Heart right ventricle (tissue), 16 donors: ENCODE data around the gene SIAH3. TPM values are rescaled to one million over a fixed set of nuclear protein-coding genes. Genes with fewer than 3 reads are reported as not detected.

Experiments used
- ATAC-seq, 8 donors: fragments of 200-7000 bp; cut with Tn5 transposase; one replicate each; pipeline ENCODE4 v1.9.1; 2020; ENCODE audit warnings: mild to moderate bottlenecking in 8 of 8, moderate library complexity in 8 of 8, moderate number of reproducible peaks in 1 of 8
- DNase-seq, 2 donors: peaks; one replicate each; pipeline ENCODE4 v3.0.0-alpha.2; 2020
- H3K27ac ChIP-seq, 10 donors: fragments of 200-600 bp; sonication (generic) in 2 of 10; one replicate each; pipeline versions ENCODE4 v1.5.0 to v1.8.0; 2020 to 2022; ENCODE audit warnings: mild to moderate bottlenecking in 3 of 10
- H3K27me3 ChIP-seq, 7 donors: fragments of 200-600 bp; one replicate each; pipeline ENCODE4 v1.8.0; 2021 to 2022; ENCODE audit warnings: mild to moderate bottlenecking in 2 of 7
- H3K36me3 ChIP-seq, 9 donors: fragments of 200-600 bp; sonication (generic) in 1 of 9; one replicate each; pipeline versions ENCODE4 v1.5.0 to v1.8.0; 2020 to 2022; ENCODE audit warnings: mild to moderate bottlenecking in 2 of 9
- H3K4me1 ChIP-seq, 9 donors: fragments of 200-600 bp; sonication (generic) in 1 of 9; one replicate each; pipeline versions ENCODE4 v1.5.0 to v1.8.0; 2020 to 2022; ENCODE audit warnings: mild to moderate bottlenecking in 4 of 9
- H3K4me3 ChIP-seq, 10 donors: fragments of 200-600 bp; sonication (generic) in 2 of 10; one replicate each; pipeline versions ENCODE4 v1.5.0 to v1.8.0; 2020 to 2022; ENCODE audit warnings: mild to moderate bottlenecking in 7 of 10, moderate library complexity in 2 of 10
- H3K9me3 ChIP-seq, 11 donors: fragments of 200-600 bp in 10 of 11; sonication (generic) in 2 of 11; one replicate each; pipeline versions ENCODE4 v1.5.0 to v1.8.0; 2013 to 2022; ENCODE audit warnings: mild to moderate bottlenecking in 2 of 11, control low read depth in 1 of 11, moderate library complexity in 1 of 11
- WGBS, 2 donors: extraction: QIAGEN DNeasy Blood & Tissue Kit; methylation state at CpG; one replicate each; pipeline ENCODE4 v1.1.7; 2013; ENCODE audit warnings: inconsistent platforms in 1 of 2; 5-methylcytosine and 5-hydroxymethylcytosine counted together
- intact Hi-C, 10 donors: fragments of 100-400 bp; cut with DNase I; formaldehyde crosslinking; loops; one replicate each; pipeline versions ENCODE4 v1.11.1 to v1.14.2; 2022
- polyA plus RNA-seq, 2 donors: library from polyadenylated mRNA; stranded (reverse); fragments of 200-250 nt; gene quantifications; one replicate each; pipeline ENCODE4 v1.2.3, GENCODE V29; 2013
- total RNA-seq, 10 donors: library from RNA; stranded (reverse); fragmentation: NEBNext Ultra II Directional in 3 of 10; extraction: Animal tissue kit (Norgen Biotek cat#: 25700) in 3 of 10; gene quantifications; one replicate each; pipeline versions ENCODE4 v1.2.1 to v1.2.4, GENCODE V29; 2021 to 2023
- TF ChIP-seq, protein P1 (sequence below), 9 donors: fragments of 200-600 bp; sonication (generic) in 2 of 9; IDR thresholded peaks; one replicate each; pipeline versions ENCODE4 v1.5.0 to v1.8.0; 2021 to 2022; ENCODE audit warnings: antibody characterized with exemption in 9 of 9, mild to moderate bottlenecking in 5 of 9, moderate library complexity in 1 of 9
- donor health status: Arrhythmogenic right ventricular cardiomyopathy.
- donor health status: ischemic (EF 13 %, LVEDD 7.1; RV severe dilation, severe dysfunction).
- donor health status: healthy with polysubstance abuse.
- donor health status: DM: no; HTN: yes; CAD: no.
- donor health status: DM: no; HTN: no; CAD: no.
- donor health status: ischemic (EF 25% LVEDD 6.9; RV normal size, moderate dysfunction).
- donor health status: ischemic (EF 25% LVEDD 5.7; RV mildly dilated, moderate dysfunction).
- donor health status: healthy.
- donor health status: DM: yes; HTN: yes; CAD: no.
- donor health status: Ischemic cardiomyopathy.
- donor health status: ischemic (EF 35%, LVEDD 5.7; RV mildly dilated, moderate dysfunction).
- donor health status: nonischemic (EF 11% LVEDD 7.7; RV severe dilation, severe dysfunction).
- donor health status: DM: yes; HTN: yes; CAD: no.
- donor health status: PGD.
- donor health status: ischemic (EF 29% LVEDD 5.4; RV normal size, mild dysfunction).
- donor health status: nonischemic (EF 23%, LVEDD 6.1; RV moderate dilation, normal function).

Gene SIAH3
- total and polyA plus RNA-seq, 12 donors: under 0.01 to 0.10 (median 0.06) TPM; not detected in 8

DNA sequence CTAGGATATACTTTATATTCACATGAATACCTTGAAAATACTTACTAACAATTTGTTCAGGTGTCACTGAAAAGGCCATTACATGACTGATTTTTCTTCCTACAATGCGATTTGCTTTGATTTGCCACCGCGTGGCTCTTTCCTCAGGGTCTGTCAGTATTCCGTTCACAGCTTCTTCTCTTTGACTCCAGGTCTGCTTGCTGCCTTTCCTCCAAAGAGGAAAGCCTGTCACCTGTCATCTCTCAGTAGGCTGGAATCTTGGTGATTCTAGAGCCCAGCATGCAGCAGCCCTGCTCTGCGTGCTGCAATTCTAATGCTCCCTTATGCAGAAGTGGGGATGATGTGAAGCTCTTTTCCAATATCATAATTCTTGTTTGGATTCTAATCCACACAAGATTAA lies 33.6 kb upstream of the SIAH3 start:
- no peak for DNase-seq
- H3K36me3 ChIP-seq: no peaks in the 10 kb centered on the region
- TF ChIP-seq, protein P1, sequence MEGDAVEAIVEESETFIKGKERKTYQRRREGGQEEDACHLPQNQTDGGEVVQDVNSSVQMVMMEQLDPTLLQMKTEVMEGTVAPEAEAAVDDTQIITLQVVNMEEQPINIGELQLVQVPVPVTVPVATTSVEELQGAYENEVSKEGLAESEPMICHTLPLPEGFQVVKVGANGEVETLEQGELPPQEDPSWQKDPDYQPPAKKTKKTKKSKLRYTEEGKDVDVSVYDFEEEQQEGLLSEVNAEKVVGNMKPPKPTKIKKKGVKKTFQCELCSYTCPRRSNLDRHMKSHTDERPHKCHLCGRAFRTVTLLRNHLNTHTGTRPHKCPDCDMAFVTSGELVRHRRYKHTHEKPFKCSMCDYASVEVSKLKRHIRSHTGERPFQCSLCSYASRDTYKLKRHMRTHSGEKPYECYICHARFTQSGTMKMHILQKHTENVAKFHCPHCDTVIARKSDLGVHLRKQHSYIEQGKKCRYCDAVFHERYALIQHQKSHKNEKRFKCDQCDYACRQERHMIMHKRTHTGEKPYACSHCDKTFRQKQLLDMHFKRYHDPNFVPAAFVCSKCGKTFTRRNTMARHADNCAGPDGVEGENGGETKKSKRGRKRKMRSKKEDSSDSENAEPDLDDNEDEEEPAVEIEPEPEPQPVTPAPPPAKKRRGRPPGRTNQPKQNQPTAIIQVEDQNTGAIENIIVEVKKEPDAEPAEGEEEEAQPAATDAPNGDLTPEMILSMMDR (IDR thresholded peaks at IDR 0.05): no peak
- peaks cover 0 to 5% (median 0%) of the 10 kb centered on the region in 7 donors for H3K27me3 ChIP-seq
- H3K4me1 ChIP-seq: no peaks in the 10 kb centered on the region
- intact Hi-C loops: no loop called here
- H3K4me3 ChIP-seq: no peak overlapping the region
- 67 to 69% methylated on average over 5 of the region's 5 CpGs for WGBS, 2 donors
- H3K9me3 ChIP-seq: no peaks in the 10 kb centered on the region
- no peak overlapping the region for H3K27ac ChIP-seq
- ATAC-seq: no peak

DNA sequence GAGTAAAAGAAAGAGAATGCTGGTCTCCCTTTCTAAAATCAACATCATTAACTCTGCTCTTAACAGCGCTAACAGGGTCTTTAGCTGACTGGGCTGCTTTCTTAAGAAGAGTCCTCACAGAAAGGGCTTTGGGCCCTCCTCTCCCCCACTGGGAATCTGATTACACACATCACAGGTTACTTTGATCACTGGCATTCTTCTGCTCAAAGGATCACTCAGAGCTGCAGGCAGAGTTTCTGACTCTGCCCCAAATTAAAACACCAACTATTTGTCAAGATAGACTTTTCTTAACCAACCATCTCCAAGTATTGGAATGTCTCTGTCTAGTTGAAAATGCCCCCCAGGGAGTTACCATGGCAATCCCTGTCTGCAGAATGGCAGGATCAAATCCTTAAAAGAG lies 31.1 kb upstream of the SIAH3 start:
- H3K27ac ChIP-seq: no peak overlapping the region
- H3K9me3 ChIP-seq: no peaks in the 10 kb centered on the region
- peaks cover 0 to 6% (median 0%) of the 10 kb centered on the region in 9 donors for H3K4me1 ChIP-seq
- no peak for ATAC-seq
- no peak overlapping the region for H3K4me3 ChIP-seq
- intact Hi-C loops: loop anchor here in 1 of 10 donors (5.0 kb wide), 1 partner anchor 75 kb away; no protein-coding TSS in a partner anchor
- peaks cover 0 to 5% (median 0%) of the 10 kb centered on the region in 7 donors for H3K27me3 ChIP-seq
- no peaks in the 10 kb centered on the region for H3K36me3 ChIP-seq
- no peak for DNase-seq
- TF ChIP-seq, protein P1 (IDR thresholded peaks at IDR 0.05): no peak
- 54 to 58% methylated on average over 1 of the region's 1 CpG for WGBS, 2 donors

DNA sequence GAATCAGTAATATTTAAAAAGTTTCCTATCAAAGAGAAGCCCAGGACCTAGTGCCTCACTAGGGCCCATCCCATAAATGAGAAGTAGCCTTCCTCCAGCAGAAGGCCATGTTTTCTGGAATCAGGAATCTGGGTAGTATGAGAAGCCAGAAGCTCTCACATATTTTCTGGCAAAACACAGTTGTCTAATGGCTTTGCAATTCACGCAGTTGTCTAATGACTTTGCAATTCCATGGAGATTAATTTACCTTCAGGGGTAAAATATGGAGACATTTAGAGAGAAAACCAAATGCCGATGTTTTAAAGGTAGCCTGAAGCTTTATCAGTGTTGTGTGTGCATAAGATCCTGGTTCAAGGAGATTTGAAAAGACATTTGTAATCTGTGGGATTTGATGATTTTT lies 29.8 kb upstream of the SIAH3 start:
- 89 to 92% methylated on average over 2 of the region's 2 CpGs for WGBS, 2 donors
- DNase-seq: no peak
- Histone ChIP-seq H3K4me3 (no peak overlapping the region), H3K9me3 (no peaks in the 10 kb centered on the region), H3K27ac (no peak overlapping the region), H3K27me3 (peaks cover 0 to 5% (median 0%) of the 10 kb centered on the region in 7 donors), H3K4me1 (peaks cover 0 to 6% (median 0%) of the 10 kb centered on the region in 9 donors), H3K36me3 (no peaks in the 10 kb centered on the region)
- TF ChIP-seq, protein P1 (IDR thresholded peaks at IDR 0.05): no peak
- ATAC-seq: no peak
- intact Hi-C loops: loop anchor here in 1 of 10 donors (5.0 kb wide), 1 partner anchor 74 kb away; no protein-coding TSS in a partner anchor

DNA sequence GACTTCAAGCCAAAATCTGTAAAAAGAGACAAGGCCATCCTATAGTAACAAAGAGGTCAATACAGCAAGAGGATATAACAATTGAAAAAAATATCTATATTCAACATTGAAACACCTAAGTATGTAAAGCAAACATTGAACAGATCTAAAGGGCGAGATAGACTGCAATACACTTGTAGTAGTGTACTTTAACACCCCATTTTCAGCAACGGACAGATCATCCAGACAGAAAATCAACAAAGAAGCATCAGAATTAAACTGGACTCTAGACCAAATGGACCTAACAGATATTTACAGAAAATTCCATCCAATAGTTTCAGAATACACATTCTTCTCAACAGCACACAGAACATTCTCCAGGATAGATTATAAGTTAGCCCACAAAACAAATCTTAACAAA lies 28.7 kb upstream of the SIAH3 start:
- 79 to 86% methylated on average over 2 of the region's 2 CpGs for WGBS, 2 donors
- TF ChIP-seq, protein P1 (IDR thresholded peaks at IDR 0.05): no peak
- no peak for ATAC-seq
- DNase-seq: no peak
- H3K4me1 ChIP-seq: peaks cover 0 to 6% (median 0%) of the 10 kb centered on the region in 9 donors
- no peak overlapping the region for H3K4me3 ChIP-seq
- intact Hi-C loops: loop anchor here in 1 of 10 donors (5.0 kb wide), 1 partner anchor 73 kb away; no protein-coding TSS in a partner anchor
- peaks cover 0 to 5% (median 0%) of the 10 kb centered on the region in 7 donors for H3K27me3 ChIP-seq
- H3K27ac ChIP-seq: no peak overlapping the region
- H3K9me3 ChIP-seq: no peaks in the 10 kb centered on the region
- H3K36me3 ChIP-seq: no peaks in the 10 kb centered on the region
